Keratinocyte (primary cell): ENCODE results near the gene RAET1G.

ENCODE experiments used
- EZH2 ChIP-seq: IDR thresholded peaks from one replicate; pipeline ENCODE4 v1.6.1; 2012; ENCODE audit warnings: inconsistent platforms, mild to moderate bottlenecking, low read length, moderate library complexity
- TF ChIP-seq, protein P1 (sequence below), 3 experiments: IDR thresholded peaks in 1 of 3; conservative IDR thresholded peaks in 1 of 3; optimal IDR thresholded peaks in 1 of 3; 2 replicates in 2 of 3; 3 replicates in 1 of 3; pipeline versions ENCODE3 to v1.5.1; 2011; ENCODE audit warnings: low read length in 3 of 3, mild to moderate bottlenecking in 3 of 3, moderate library complexity in 2 of 3, control low read depth in 1 of 3, inconsistent platforms in 1 of 3; ENCODE audit not compliant: insufficient read depth in 2 of 3; ENCODE audit errors: extremely low read depth in 1 of 3

- TF ChIP-seq, protein P1, sequence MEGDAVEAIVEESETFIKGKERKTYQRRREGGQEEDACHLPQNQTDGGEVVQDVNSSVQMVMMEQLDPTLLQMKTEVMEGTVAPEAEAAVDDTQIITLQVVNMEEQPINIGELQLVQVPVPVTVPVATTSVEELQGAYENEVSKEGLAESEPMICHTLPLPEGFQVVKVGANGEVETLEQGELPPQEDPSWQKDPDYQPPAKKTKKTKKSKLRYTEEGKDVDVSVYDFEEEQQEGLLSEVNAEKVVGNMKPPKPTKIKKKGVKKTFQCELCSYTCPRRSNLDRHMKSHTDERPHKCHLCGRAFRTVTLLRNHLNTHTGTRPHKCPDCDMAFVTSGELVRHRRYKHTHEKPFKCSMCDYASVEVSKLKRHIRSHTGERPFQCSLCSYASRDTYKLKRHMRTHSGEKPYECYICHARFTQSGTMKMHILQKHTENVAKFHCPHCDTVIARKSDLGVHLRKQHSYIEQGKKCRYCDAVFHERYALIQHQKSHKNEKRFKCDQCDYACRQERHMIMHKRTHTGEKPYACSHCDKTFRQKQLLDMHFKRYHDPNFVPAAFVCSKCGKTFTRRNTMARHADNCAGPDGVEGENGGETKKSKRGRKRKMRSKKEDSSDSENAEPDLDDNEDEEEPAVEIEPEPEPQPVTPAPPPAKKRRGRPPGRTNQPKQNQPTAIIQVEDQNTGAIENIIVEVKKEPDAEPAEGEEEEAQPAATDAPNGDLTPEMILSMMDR (optimal IDR thresholded peaks at IDR 0.05 in 1 of 3, IDR thresholded peaks at IDR 0.05 in 1 of 3, conservative IDR thresholded peaks at IDR 0.05 in 1 of 3; ENCODE audit: extremely low read depth in 1 of 3, insufficient read depth in 2 of 3, low read length in 3 of 3), result no peak
- TF ChIP-seq EZH2, result peak; percentile 57
Measured at GRCh38 chr6:149965194-149966020, 42.5 kb upstream of the RAET1G start.
